Activated CD8-positive, alpha-beta memory T cell treated with anti-CD3 and anti-CD28 coated beads, Interleukin-2, amount 50 U/mL, for 4 hours (primary cell): ENCODE measurements around the gene KCNMA1.

Experiments
- DNase-seq: peaks from one replicate; pipeline ENCODE4 v3.0.0-alpha.2; 2020

KCNMA1 gene

GRCh38 chr10:77287647-77288120, 349.9 kb downstream of the KCNMA1 start:
- no peak for DNase-seq

GRCh38 chr10:77286531-77287508, 350.8 kb downstream of the KCNMA1 start:
- DNase-seq, result no peak

GRCh38 chr10:77285529-77286182, 352.0 kb downstream of the KCNMA1 start:
- DNase-seq, result no peak

- DNase-seq, result no peak
Measured at GRCh38 chr10:77284797-77285196, 352.8 kb downstream of the KCNMA1 start.

DNA sequence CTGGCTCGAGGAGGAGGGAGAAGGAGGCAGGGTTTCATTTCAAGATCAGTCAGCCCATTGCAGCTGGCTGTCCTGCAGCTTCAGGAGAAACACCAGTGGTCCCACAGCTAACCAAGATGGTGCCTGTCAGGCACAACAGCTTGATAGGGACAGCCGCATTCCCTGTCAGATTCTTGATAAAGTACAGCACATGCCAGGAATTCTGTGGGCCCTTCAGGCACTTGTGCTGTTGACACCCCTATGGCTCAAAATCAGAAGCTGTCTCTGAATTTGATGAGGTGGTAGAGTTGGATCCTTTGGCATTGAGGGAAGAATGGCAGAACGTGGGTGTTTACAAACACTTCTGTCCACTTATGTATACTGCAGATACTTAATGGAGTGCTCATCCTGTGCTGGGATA, 354.3 kb downstream of the KCNMA1 start:
- DNase-seq, result no peak

DNA sequence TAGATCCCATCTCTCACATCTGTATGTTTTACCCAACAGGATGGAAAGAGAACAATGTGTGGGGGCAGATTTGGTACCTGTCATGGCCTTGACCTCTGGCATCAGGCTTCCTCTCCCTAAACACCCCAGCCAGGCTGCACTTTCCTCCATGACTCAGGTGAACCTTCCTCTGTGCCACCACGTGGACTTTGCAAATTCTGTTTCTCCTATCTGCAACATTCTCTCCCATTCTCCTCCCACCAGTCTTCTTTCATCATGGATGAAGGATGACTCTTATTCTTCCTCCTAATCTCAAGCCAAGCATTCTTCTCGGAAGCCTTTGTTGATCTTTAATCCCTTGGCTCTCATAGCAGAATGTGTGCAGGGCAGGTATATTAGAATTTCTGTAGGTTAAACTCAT, 355.4 kb downstream of the KCNMA1 start:
- DNase-seq, result no peak

GRCh38 chr10:77281719-77282118, 355.9 kb downstream of the KCNMA1 start:
- DNase-seq, result no peak

DNA sequence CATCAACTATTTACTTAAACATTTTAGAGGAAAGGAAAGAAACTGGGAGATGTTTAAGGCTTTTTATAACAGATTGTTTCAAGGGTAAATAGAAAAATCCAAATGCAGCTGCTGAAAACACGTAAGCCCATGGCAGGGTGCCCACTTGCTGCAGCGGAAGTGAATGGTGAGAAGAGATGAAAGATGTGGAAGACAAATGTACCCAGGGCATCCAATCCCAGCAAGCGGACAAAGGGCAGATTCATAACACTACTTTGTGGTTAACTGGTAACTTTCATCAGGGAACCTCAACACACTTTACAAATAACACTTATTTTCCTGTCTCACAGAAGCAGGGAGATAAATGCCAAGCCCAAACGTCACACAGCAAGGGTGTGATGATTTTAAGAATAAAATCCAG, 358.4 kb downstream of the KCNMA1 start:
- DNase-seq, result no peak

- no peak for DNase-seq
Measured at GRCh38 chr10:77274046-77274795, 363.4 kb downstream of the KCNMA1 start.

DNA sequence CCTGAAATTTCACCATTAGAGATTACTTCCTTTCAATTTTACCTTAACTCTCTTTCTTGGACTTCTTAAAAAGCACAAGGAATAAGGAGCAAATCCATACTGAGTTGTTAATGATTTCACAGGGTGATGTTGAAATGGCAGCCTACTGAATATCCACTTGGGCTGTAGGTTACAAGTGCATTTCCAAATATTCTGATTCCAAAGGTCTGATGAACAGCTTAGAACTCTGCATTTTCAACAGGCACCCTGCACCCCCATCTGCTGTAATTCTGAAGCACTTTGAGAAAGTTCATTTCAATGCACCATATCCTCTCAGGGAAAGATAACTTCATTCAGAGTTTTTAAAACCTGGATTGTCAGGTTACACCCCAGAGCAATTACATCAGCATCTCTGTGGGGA, 368.4 kb downstream of the KCNMA1 start:
- no peak for DNase-seq

DNA sequence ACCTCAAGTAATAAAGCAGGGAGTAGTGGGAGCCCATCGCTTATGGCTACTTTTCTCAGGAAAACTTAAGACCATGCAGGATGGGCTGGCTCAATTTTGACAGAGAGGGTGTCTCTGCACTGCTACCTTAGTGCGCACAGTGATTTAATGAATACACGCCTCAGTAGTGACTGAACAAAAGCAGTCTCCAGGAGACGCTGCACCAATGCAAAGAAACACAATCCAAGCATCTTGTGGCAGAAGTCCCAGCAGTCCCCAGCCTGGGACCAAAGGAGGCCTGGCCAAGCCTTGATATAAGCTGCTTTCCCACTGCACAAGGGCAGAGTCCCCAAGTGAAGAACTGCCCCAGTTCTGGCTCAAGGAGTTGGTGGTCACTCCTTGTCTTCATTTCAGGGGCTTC, 368.9 kb downstream of the KCNMA1 start:
- no peak for DNase-seq

DNA sequence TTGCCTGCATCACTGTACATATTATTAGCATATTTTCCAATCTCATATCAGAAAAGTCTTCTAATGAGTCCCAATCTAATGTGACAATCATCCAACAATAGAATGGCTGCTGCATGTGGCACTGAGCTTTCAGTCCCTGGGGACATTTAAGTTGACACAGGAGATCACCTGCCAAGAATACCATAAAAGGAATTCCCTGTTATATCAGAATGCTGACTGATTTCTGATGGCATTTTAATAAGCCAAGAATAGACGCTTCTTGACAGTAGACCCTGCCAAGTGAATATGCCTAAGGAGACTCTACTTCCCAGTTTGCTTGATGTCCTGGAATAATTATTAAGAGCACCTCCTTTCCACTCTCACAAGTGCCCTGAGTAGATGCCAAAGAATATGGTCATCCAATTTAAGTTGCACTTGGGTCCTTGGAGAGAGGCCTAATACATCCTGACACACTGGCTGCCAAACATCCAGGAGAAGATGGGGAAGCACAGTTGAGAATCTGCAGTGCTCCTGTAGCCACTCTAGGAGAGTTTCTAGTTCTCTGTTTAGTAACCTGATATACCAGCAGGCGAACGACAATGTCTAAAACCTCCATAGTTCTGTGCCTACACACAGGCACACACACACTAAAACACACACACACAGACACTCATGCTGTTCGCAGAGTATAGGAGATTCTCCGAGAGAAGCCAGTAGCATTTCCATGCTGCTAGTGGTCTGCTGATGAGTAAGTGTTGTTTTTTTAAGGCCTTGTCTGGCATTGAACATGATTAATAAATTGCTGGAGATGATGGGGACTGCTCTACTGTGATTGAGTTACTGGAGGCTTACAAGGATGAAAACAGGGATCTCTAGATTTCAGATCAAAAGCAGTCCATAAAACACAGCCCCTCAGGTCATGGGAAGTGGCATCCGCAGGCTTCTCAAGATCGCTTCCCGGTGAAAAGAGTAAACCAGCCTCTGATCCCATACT, 369.6 kb downstream of the KCNMA1 start:
- DNase-seq, result no peak

DNA sequence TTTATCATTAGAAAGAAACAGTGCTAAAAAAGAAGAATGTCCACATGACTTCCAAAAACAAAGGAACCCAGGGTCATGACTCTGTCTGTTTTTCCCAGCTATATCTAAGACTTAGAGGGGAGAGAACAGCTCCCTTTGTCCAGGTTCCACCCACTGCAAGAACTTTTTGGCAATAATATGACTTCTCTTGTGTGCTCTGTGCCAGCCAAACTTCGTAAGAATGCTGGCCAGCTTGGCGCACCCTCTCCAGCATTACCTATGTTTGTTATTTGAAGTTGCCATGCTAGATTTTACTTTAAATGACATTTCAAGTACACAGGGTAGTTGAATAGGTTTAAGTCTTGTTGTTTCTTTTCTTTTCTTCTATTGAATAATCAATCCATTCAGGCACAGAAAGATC, 371.4 kb downstream of the KCNMA1 start:
- DNase-seq, result no peak

GRCh38 chr10:77264527-77264926, 373.1 kb downstream of the KCNMA1 start:
- DNase-seq, result no peak

DNA sequence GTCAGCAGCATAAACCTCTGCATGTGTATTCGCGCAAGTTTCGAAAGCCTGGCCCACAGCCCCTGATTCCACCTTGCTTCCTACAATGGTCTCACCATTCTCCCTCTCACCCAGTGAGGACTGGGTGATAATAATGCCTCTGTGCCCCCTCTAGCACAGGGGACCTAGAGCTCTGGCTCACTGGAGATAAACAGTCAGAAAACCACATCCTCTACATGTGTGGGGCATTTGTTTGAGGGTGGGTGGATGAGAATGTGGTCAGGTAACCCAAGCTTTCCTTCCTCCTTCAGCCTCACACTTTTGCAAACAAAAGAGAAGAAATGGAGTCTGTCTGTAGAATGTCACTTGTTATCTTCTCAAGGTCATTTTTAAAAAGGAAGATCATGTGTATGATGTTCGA, 373.5 kb downstream of the KCNMA1 start:
- no peak for DNase-seq

- DNase-seq, result no peak
Measured at GRCh38 chr10:77263700-77264099, 373.9 kb downstream of the KCNMA1 start.

DNA sequence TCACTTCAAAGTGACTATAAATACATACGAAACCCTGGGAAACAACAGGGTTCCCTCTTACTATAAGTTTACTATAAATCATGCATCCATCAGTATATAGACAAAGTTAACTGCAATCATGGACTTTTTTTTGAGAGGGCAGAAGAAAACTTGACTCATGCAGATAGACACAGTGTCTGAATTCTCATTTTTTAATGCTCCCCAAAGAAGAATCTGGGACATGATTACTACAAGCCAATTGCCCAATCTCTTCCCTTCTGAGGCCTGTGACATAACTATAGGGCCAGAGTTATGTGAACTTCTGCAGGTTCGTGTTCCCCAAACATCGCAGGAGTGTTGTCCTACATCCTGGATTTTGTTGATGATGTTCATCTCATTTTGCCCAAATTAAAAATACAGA, 376.5 kb downstream of the KCNMA1 start:
- DNase-seq, result no peak

- no peak for DNase-seq
Measured at GRCh38 chr10:77259171-77259874, 378.3 kb downstream of the KCNMA1 start.

DNA sequence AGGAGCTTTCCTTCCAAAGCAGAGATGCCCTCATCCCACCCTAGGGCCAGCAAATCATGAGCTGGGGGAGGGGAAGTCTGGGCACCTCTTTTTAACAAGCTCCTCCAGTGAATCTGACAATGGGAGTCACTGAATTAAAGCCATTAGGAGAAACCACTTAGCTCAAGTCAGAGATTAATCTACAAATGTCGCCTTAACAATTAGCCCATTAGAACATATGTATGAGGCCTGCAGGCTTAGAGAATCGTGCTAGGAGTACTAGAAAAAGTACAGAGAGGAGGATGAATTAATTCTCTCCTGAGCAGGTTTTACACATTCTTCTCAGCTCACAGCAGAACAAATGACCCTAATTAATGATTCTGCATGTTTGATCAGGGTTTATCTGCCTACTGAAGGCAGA, 381.3 kb downstream of the KCNMA1 start:
- no peak for DNase-seq

- no peak for DNase-seq
Measured at GRCh38 chr10:77253556-77254064, 384.0 kb downstream of the KCNMA1 start.

DNA sequence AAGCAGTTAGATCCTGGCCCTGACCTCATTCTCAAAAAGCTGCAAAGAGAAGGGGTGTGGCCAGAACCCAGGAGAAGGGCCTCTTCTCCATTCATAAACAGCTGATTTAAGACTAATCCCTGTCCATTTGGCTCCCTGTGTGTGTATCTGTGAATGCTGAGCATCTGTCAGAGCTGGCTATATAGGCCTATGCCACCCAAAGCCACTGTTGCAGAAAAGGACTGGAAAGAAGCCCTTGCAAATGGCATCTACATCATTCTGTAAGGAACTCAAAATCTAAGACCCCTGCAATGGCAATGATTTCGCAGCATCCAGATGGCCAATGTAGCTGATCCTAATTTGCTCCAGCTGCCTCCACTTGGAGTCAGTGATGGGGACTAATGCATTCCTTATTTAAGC, 384.5 kb downstream of the KCNMA1 start:
- DNase-seq, result no peak
